ENCODE results near the gene ANAPC10.

Gene ANAPC10

GRCh38 chr4:145097331-145097820, 620 bp downstream of the ANAPC10 start:
- peak overlapping the region; percentile 97 for H3K4me3 ChIP-seq (ENCODE audit: low read length)
- DNase-seq (ENCODE audit: low read depth): no peak
- no peak for TF ChIP-seq CTCF (conservative IDR thresholded peaks at IDR 0.05; ENCODE audit: low read length)

- no peak for DNase-seq (ENCODE audit: low read depth)
- no peak for TF ChIP-seq CTCF (conservative IDR thresholded peaks at IDR 0.05; ENCODE audit: low read length)
- no peak overlapping the region for H3K4me3 ChIP-seq (ENCODE audit: low read length)
Observed at GRCh38 chr4:145093638-145094037, 4.4 kb downstream of the ANAPC10 start.

GRCh38 chr4:145090380-145090779, 7.6 kb downstream of the ANAPC10 start:
- H3K4me3 ChIP-seq (ENCODE audit: low read length): no peak overlapping the region
- no peak for DNase-seq (ENCODE audit: low read depth)
- no peak for TF ChIP-seq CTCF (conservative IDR thresholded peaks at IDR 0.05; ENCODE audit: low read length)

- no peak for DNase-seq (ENCODE audit: low read depth)
- no peak overlapping the region for H3K4me3 ChIP-seq (ENCODE audit: low read length)
- no peak for TF ChIP-seq CTCF (conservative IDR thresholded peaks at IDR 0.05; ENCODE audit: low read length)
Observed at GRCh38 chr4:145083891-145084605, 13.9 kb downstream of the ANAPC10 start.

GRCh38 chr4:145081756-145082155, 16.2 kb downstream of the ANAPC10 start:
- H3K4me3 ChIP-seq (ENCODE audit: low read length): no peak overlapping the region
- DNase-seq (ENCODE audit: low read depth): no peak
- no peak for TF ChIP-seq CTCF (conservative IDR thresholded peaks at IDR 0.05; ENCODE audit: low read length)

GRCh38 chr4:145076469-145076855, 21.5 kb downstream of the ANAPC10 start:
- TF ChIP-seq CTCF (conservative IDR thresholded peaks at IDR 0.05; ENCODE audit: low read length): no peak

GRCh38 chr4:145075742-145076468, 22.1 kb downstream of the ANAPC10 start:
- H3K4me3 ChIP-seq (ENCODE audit: low read length): no peak overlapping the region
- no peak for DNase-seq (ENCODE audit: low read depth)
- TF ChIP-seq CTCF (conservative IDR thresholded peaks at IDR 0.05; ENCODE audit: low read length): no peak

More at GRCh38 chr4:145076469-145076855, 21.5 kb downstream of the ANAPC10 start:
- peak; percentile 49 for DNase-seq (ENCODE audit: low read depth)
- no peak overlapping the region for H3K4me3 ChIP-seq (ENCODE audit: low read length)

Measured in AG10803 (cell line).